Activated naive CD8-positive, alpha-beta T cell treated with anti-CD3 and anti-CD28 coated beads, Interleukin-2, amount 50 U/mL, for 24 hours (primary cell): ENCODE measurements around the gene GABPA.
"Not testable (repeated sequence)": the region's sequence is repeated elsewhere in the genome, so short reads cannot be mapped to it uniquely, and the experiment has no call there.

ENCODE experiments used
- ATAC-seq: fragments of 150-1000 bp; cut with Tn5 transposase; one replicate; pipeline ENCODE4 v1.10.0; 2021
- DNase-seq: peaks from one replicate; pipeline ENCODE4 v3.0.0; 2021
- H3K27ac Mint-ChIP-seq: one replicate; pipeline ENCODE4 v1.8.0; 2021; ENCODE audit warnings: mild to moderate bottlenecking, mixed read lengths
- H3K27me3 Mint-ChIP-seq: one replicate; pipeline ENCODE4 v1.8.0; 2021; ENCODE audit warnings: mixed read lengths
- H3K36me3 Mint-ChIP-seq: one replicate; pipeline ENCODE4 v1.8.0; 2021; ENCODE audit warnings: low read depth, mixed read lengths
- H3K4me1 Mint-ChIP-seq: one replicate; pipeline ENCODE4 v1.8.0; 2021; ENCODE audit warnings: mixed read lengths
- H3K4me3 Mint-ChIP-seq: one replicate; pipeline ENCODE4 v1.8.0; 2021; ENCODE audit warnings: mild to moderate bottlenecking, moderate library complexity, mixed read lengths
- H3K9me3 Mint-ChIP-seq: one replicate; pipeline ENCODE4 v1.8.0; 2021; ENCODE audit warnings: mixed read lengths

The GABPA gene

GRCh38 chr21:25734904-25735645, at the start of gene GABPA, which contains the start of gene ATP5PF:
Gene GABPA, plus strand, starts transcription at chr21:25734972. Its CDS starts 6,627 bp downstream, at chr21:25741599.
Gene ATP5PF, minus strand, starts transcription at chr21:25734904. Its CDS starts 5,110 bp downstream, at chr21:25729794.
- Mint-ChIP-seq H3K27ac (peak within 1 kb of the TSS; percentile 100), H3K4me3 (peak within 1 kb of the TSS; percentile 99), H3K4me1 (peaks cover 50% of the 10 kb centered on the region), H3K36me3 (peaks cover 30% of the 10 kb centered on the region), H3K9me3 (no peaks in the 10 kb centered on the region), H3K27me3 (peaks cover 3% of the 10 kb centered on the region)
- DNase-seq = peak; percentile 98
- peak; percentile 97 for ATAC-seq

- Mint-ChIP-seq H3K27me3 (peaks cover 2% of the 10 kb centered on the region), H3K4me3 (no peak overlapping the region), H3K9me3 (no peaks in the 10 kb centered on the region), H3K36me3 (no peaks in the 10 kb centered on the region), H3K27ac (no peak overlapping the region), H3K4me1 (no peaks in the 10 kb centered on the region)
- DNase-seq (no peak), ATAC-seq (no peak)
Measured at GRCh38 chr21:25687787-25688186, 47.0 kb upstream of the GABPA start.

GRCh38 chr21:25688275-25689155, 46.3 kb upstream of the GABPA start:
- DNase-seq = no peak
- Mint-ChIP-seq H3K4me1 (no peaks in the 10 kb centered on the region), H3K9me3 (no peaks in the 10 kb centered on the region)

GRCh38 chr21:25689226-25689625, 45.5 kb upstream of the GABPA start:
- no peak overlapping the region for H3K4me3 Mint-ChIP-seq
- peaks cover 2% of the 10 kb centered on the region for H3K27me3 Mint-ChIP-seq
- H3K27ac Mint-ChIP-seq = no peak overlapping the region
- no peaks in the 10 kb centered on the region for H3K4me1 Mint-ChIP-seq
- H3K36me3 Mint-ChIP-seq = no peaks in the 10 kb centered on the region
- DNase-seq (no peak), ATAC-seq (no peak)
- H3K9me3 Mint-ChIP-seq = no peaks in the 10 kb centered on the region

More at GRCh38 chr21:25688275-25689155, 46.3 kb upstream of the GABPA start:
- Mint-ChIP-seq H3K36me3 (no peaks in the 10 kb centered on the region), H3K27me3 (peaks cover 2% of the 10 kb centered on the region), H3K27ac (no peak overlapping the region), H3K4me3 (no peak overlapping the region)
- ATAC-seq = no peak

GRCh38 chr21:25691976-25692375, 42.8 kb upstream of the GABPA start:
- DNase-seq = no peak
- Mint-ChIP-seq H3K36me3 (no peaks in the 10 kb centered on the region), H3K9me3 (no peaks in the 10 kb centered on the region), H3K4me1 (no peaks in the 10 kb centered on the region), H3K27ac (no peak overlapping the region), H3K27me3 (peaks cover 2% of the 10 kb centered on the region), H3K4me3 (no peak overlapping the region)
- no peak for ATAC-seq

GRCh38 chr21:25695461-25695860, 39.3 kb upstream of the GABPA start:
- H3K4me3 Mint-ChIP-seq, DNase-seq, H3K9me3 Mint-ChIP-seq, ATAC-seq, H3K36me3 Mint-ChIP-seq, H3K27me3 Mint-ChIP-seq, H3K4me1 Mint-ChIP-seq, H3K27ac Mint-ChIP-seq: not testable (repeated sequence)

- ATAC-seq (no peak), DNase-seq (no peak)
- H3K9me3 Mint-ChIP-seq = no peaks in the 10 kb centered on the region
- no peak overlapping the region for H3K4me3 Mint-ChIP-seq
- H3K36me3 Mint-ChIP-seq = no peaks in the 10 kb centered on the region
- no peaks in the 10 kb centered on the region for H3K4me1 Mint-ChIP-seq
- no peak overlapping the region for H3K27ac Mint-ChIP-seq
- H3K27me3 Mint-ChIP-seq = no peaks in the 10 kb centered on the region
Measured at GRCh38 chr21:25700741-25701140, 34.0 kb upstream of the GABPA start.

GRCh38 chr21:25701529-25701928, 33.2 kb upstream of the GABPA start:
- Mint-ChIP-seq H3K27me3 (no peaks in the 10 kb centered on the region), H3K27ac (no peak overlapping the region), H3K4me3 (no peak overlapping the region), H3K9me3 (no peaks in the 10 kb centered on the region), H3K4me1 (no peaks in the 10 kb centered on the region), H3K36me3 (no peaks in the 10 kb centered on the region)
- ATAC-seq (no peak), DNase-seq (no peak)

GRCh38 chr21:25708467-25709065, 26.2 kb upstream of the GABPA start:
- Mint-ChIP-seq H3K27me3 (no peaks in the 10 kb centered on the region), H3K9me3 (no peaks in the 10 kb centered on the region), H3K4me3 (no peak overlapping the region), H3K4me1 (no peaks in the 10 kb centered on the region), H3K36me3 (no peaks in the 10 kb centered on the region), H3K27ac (no peak overlapping the region)
- peak; percentile 39 for DNase-seq
- no peak for ATAC-seq

- Mint-ChIP-seq H3K36me3 (no peaks in the 10 kb centered on the region), H3K27me3 (no peaks in the 10 kb centered on the region), H3K4me3 (no peak overlapping the region), H3K9me3 (no peaks in the 10 kb centered on the region), H3K4me1 (no peaks in the 10 kb centered on the region), H3K27ac (no peak overlapping the region)
- no peak for ATAC-seq
- no peak for DNase-seq
Measured at GRCh38 chr21:25709684-25710265, 25.0 kb upstream of the GABPA start.

GRCh38 chr21:25710550-25710949, 24.2 kb upstream of the GABPA start:
- DNase-seq = no peak
- Mint-ChIP-seq H3K4me3 (no peak overlapping the region), H3K4me1 (no peaks in the 10 kb centered on the region), H3K27ac (no peak overlapping the region), H3K36me3 (no peaks in the 10 kb centered on the region), H3K27me3 (no peaks in the 10 kb centered on the region), H3K9me3 (no peaks in the 10 kb centered on the region)
- ATAC-seq = no peak

GRCh38 chr21:25714066-25714465, 20.7 kb upstream of the GABPA start:
- H3K27me3 Mint-ChIP-seq, H3K4me3 Mint-ChIP-seq, DNase-seq, H3K36me3 Mint-ChIP-seq, H3K4me1 Mint-ChIP-seq, ATAC-seq, H3K9me3 Mint-ChIP-seq, H3K27ac Mint-ChIP-seq: not testable (repeated sequence)

- ATAC-seq = no peak
- H3K27ac Mint-ChIP-seq = no peak overlapping the region
Measured at GRCh38 chr21:25717491-25718147, 17.2 kb upstream of the GABPA start.

GRCh38 chr21:25721987-25722386, 12.8 kb upstream of the GABPA start:
- no peaks in the 10 kb centered on the region for H3K4me1 Mint-ChIP-seq
- H3K36me3 Mint-ChIP-seq = peaks cover 45% of the 10 kb centered on the region
- H3K27me3 Mint-ChIP-seq = no peaks in the 10 kb centered on the region
- no peak overlapping the region for H3K4me3 Mint-ChIP-seq
- no peak for ATAC-seq
- no peaks in the 10 kb centered on the region for H3K9me3 Mint-ChIP-seq
- no peak for DNase-seq
- no peak overlapping the region for H3K27ac Mint-ChIP-seq

More at GRCh38 chr21:25717491-25718147, 17.2 kb upstream of the GABPA start:
- Mint-ChIP-seq H3K27me3 (no peaks in the 10 kb centered on the region), H3K4me3 (no peak overlapping the region), H3K9me3 (no peaks in the 10 kb centered on the region), H3K36me3 (peaks cover 22% of the 10 kb centered on the region), H3K4me1 (no peaks in the 10 kb centered on the region)
- DNase-seq = no peak
